ENCODE results near the gene CNFN.

DNA sequence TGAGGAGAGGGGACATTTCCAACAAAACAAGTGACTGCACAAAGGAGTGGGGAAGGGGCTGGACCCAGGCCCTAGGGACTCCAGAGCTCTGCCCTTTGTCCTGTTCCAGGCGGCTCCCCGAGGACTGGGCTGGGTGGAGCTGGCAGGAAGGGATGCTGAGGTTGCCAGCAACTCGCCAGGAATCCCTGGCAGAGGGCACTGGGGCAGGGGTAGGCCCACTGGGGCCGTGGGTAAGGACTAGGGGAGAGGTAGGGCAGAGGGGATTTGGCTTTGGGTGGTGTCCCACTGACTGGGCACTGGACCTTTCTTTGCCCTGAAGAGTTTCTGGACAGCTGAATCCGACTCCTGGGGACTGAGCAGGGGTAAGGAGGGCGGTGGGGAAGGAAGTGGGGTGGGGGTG, 29.2 kb upstream of the CNFN start:
- TF ChIP-seq, protein P1, sequence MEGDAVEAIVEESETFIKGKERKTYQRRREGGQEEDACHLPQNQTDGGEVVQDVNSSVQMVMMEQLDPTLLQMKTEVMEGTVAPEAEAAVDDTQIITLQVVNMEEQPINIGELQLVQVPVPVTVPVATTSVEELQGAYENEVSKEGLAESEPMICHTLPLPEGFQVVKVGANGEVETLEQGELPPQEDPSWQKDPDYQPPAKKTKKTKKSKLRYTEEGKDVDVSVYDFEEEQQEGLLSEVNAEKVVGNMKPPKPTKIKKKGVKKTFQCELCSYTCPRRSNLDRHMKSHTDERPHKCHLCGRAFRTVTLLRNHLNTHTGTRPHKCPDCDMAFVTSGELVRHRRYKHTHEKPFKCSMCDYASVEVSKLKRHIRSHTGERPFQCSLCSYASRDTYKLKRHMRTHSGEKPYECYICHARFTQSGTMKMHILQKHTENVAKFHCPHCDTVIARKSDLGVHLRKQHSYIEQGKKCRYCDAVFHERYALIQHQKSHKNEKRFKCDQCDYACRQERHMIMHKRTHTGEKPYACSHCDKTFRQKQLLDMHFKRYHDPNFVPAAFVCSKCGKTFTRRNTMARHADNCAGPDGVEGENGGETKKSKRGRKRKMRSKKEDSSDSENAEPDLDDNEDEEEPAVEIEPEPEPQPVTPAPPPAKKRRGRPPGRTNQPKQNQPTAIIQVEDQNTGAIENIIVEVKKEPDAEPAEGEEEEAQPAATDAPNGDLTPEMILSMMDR (IDR thresholded peaks at IDR 0.05) = no peak
- TF ChIP-seq EZH2 (IDR thresholded peaks at IDR 0.05) = no peak
